Measurements from ENCODE around the gene NFIB.

Gene NFIB

DNA sequence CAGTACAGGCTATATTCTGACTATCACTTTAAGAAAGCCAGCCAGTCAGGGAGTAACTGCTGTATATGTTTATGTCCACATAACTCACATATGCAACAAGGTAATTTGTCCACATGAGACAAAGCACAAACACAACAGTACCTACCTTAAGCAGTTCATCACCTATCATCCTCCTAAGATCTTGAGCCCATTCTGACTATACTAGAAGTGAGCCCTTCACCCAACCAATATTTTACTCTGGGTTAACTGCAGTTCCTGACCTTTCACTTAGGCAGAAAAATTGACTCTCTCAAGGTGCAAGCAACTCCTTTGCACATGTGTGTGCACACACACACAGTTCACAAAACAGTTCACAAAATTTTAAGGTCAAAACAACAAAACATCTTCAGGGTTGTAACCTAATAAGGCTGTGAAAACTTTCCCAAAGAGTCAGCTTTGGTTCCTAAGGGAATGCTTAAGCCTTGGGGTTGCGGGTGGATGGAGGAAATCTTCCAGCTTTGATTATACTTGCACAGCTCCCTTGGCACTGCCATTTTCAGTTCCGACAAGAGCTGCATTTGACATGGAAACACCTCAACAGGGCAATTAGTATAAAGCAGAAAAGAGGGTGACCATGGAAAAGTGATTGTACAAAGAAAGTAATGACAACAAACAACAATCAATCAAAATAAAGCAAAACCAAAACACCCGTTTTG is 215.3 kb downstream of the NFIB start:
- no peak for DNase-seq (ENCODE audit: low spot score)

DNA sequence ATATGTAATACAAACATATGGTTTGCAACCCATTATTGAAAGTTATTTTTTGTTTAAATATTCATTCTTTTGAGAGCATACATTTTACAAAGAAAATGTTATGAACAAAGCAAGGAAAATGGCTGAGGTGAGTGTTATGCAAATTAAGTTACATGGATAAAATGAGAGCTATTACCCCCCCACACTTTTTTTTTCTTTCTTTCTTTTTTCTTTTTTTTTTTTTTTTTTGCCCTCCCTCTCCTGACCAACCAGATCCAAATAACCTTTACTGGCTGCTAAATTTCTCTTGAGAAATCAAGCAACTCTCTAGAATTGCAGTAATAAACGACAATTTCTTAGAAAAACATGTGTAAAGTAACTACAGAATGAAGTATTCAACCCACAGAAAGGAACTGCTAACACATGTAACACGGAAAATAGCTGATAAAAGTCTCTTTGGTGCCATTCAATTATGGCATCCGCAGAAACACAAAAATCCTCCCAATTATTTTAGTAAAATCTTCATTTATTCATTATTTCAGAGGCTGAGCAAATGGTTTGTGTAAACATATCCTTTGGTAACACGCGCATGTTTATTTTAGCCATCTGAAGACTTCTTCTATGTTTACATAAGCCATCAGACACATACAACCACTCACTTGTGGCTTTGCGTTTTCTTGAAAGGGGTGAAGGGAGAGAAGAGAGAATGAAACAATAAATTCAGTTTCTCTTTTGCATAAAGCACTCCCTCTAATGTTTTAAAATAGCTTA is 216.1 kb downstream of the NFIB start:
- DNase-seq (ENCODE audit: low spot score): no peak

DNA sequence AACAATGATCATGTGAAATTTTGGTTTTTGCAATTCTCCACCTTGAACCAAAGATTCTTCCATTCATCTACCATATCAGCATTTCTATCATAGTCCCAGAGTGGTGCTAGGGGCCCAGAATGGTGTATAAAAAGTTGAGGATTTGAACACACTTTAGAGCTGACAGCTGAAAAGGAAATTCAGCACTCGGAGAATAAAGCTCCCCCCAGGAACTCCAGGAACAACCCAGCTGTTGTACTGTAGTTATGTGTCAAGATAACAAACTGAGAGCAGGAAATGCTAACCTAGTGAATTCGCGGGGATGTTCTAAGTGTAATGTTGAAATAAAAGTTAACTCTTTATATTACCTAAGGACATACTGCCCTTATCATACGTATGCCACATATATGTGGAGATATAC is 216.7 kb downstream of the NFIB start:
- peak; percentile 66 for DNase-seq (ENCODE audit: low spot score)

DNA sequence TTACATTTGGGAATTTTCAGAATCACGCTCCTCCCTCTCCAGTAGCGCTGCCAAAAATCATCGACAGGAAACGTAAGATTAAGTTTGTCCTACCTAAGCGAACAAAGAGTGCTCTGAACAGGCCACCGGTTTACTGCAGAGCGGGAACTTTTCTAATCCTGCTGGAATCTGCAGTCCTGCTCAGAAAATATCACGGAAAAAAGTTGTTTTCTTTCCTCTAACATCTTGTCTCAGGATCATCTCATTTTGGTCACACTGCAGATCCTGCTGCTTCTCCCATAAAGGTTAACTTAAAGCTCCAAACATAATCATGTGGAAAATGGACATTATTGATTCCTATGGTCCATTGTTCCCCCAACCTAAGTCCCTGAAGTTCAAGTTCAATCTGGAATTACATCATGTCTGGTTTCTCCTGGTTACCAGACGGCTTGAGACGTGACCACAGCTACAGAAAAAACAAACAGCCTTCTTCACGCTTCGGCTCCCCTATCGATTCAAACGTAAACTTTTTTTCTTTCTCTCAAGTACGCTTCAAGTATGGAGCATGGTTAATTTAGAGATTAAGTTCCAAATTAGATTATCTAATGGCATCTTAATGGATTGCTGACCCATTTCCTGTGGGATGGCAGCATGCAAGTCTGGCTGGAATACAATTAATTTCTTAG is 217.6 kb downstream of the NFIB start:
- peak; percentile 76 for DNase-seq (ENCODE audit: low spot score)

DNA sequence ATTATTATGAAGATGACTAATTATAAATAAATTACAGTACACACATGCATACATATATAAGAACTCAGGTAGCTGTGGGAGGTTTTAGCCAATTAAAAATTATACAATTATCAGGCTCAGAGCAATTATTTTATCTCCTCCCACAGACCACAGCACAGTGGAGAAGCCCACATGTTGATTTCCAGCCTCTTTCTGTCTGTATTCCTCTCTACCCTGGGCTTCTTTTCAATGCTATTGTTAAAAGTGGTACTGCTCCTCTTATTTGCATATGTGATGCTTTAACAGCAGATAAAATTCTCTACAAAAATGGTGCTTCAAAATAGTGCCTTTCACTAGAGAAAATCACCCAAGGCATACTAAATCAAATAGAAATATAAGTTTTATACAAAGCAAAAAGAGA is 218.7 kb downstream of the NFIB start:
- no peak for DNase-seq (ENCODE audit: low spot score)

DNA sequence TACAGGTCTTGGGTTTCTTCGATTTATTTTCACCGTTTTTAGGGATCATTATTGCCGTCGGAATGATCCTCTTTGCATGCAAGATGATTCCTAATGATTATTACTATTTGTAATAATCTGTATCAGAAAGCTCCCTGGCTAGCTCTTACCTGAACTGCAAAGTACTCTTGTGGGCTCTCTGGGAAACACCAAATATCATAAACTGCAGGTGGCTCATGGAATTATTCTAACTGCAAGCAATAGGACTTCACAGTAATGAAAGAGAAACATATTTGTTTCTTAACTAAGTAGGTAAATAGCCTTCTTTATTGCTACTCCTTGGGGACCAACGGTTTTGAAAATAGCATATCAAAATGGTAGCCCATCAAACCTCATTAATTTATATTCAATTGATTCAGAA is 219.4 kb downstream of the NFIB start:
- DNase-seq (ENCODE audit: low spot score): no peak

DNA sequence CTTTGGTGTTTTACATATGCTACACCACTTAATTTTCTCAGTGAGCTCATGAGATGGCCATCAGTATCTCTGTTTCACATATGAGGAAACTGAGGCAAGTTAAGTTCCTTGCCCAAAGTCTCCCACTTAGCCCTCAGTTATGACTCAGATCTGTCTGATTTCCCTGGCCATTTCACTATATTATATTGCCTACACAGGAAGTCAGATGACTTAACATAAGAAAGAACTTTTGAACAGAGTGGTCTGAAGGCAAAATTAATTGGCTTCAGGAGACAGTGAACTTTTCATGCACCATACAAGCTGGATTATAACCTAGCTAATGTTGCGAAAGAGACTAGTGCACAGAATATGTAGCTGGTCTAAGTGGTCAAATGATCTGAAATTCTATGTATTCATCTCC is 221.6 kb downstream of the NFIB start:
- DNase-seq (ENCODE audit: low spot score): no peak

DNA sequence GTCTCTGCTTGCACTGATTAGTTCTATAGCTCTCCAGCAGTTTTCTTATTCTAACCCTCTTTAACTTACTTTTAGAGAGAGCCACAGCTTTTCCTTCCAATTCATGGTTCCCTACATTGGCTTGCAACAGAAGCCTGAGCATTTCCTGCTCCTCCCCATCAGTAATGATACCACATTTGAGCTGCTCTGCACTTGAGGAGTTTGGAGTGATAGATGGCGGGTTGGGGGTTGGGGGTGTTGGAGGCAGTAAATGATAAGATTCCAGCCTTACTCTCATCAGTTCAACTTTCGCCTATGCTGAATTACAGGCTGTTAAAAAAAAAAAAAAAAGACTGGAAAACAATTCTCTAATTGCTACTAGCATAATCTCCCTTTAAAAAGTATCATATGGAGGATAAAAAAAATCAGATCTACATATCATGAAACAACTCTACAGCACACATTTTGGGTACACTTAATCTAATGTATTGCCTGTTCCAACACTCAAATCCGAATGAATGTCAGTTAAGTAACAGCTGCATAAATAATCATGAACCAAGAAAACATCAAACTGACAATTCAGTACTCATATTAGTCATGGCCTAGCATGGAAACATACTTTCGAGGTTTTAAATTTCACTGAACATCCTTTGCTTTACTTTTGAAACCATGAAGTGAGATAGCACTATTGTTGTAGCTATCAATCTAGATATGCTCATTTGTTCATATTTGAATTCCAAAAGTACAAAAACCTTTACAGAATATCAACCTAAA is 224.7 kb downstream of the NFIB start:
- DNase-seq (ENCODE audit: low spot score): no peak

DNA sequence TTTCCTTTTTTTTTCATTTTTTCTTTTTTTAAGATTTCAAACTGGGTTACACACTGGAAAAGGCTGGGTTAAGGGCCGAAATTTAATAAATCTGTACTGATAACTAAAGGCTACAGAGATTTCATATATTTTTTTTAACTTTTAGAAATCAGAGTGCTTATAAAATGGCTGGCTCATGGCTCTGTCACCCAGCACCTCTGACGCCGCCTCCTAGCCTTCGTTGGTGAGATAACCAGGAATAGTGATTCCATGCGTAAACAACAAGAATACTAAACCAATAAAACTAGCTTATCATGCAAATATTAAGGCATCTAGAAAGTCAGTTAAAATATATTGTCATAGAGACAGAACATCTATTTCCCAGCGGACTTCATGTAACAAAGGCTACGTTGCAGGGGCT is 226.4 kb downstream of the NFIB start:
- no peak for DNase-seq (ENCODE audit: low spot score)

DNA sequence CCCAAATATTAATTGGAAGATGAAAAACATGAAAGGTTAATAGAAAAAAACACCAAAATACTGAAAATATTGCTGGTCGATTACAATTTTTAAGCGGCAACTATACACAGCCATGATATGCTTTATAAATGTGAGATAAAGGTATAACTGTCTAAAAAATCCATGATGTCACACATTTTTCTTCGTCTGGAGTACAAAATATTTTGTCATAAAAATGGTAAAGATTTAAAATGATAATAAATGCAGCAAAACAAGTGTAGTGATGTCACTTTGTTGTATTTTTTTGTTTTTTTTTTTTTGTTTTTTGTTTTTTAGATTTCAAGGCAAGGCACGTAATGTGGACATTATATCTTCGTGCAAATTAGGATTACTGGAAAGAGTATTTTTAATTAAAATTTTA is 227.4 kb downstream of the NFIB start:
- no peak for DNase-seq (ENCODE audit: low spot score)

DNA sequence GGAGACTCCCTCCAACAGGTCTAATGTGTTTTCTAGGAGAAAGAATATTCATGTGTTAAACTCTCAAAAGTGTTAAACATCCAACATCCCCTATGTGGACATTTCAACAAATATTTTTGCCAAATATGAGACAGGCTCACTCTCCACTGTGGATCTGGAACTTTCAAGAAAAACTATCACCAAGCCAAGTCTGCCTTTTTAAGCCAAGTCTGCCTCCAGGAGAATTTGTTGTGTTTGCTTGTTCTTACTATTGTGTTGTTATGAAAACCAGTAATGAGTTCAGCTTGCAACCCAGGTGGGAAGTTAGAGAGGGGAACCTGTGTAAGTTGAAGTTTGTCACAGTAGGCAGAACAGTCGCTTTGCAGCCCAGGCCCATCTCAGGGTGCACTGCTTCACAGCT is 228.1 kb downstream of the NFIB start:
- no peak for DNase-seq (ENCODE audit: low spot score)

DNA sequence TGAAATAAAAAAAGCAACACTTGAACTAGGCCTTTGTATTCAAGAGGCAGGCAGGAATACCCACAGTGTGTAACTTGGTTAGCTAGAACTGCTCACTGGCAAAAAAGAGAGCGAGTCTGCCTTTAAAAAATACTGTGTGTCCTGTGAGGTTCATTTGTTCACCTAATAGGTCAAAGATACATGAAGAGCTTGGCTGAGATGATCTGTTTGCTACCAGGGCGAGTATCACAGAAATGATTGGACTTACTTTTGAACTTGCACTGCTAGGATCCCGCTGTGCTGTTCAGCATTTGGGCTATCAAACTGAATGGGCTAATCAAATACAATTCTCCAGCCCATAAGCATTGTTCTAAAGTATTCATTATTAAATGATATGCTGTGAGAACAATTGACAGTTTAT is 229.1 kb downstream of the NFIB start:
- DNase-seq (ENCODE audit: low spot score): no peak

DNA sequence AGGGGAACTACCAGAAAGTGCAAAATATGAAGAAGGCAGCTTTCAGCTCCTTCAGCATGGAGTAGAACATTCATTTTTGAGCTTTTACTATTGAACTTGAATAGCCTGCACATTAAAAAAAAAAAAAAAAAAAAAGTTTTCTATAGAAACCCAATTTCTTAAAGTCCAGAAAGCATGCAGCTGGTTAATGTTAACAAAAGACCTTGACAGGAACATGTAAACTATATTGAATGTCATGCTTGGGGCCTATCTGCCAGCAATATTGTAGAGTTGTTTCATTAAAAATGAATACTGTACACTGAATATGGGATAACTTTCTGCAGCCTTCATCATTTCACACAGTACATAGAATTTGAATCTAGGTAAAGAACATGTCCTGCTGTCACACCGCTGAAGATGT is 230.6 kb downstream of the NFIB start:
- DNase-seq (ENCODE audit: low spot score): no peak

DNA sequence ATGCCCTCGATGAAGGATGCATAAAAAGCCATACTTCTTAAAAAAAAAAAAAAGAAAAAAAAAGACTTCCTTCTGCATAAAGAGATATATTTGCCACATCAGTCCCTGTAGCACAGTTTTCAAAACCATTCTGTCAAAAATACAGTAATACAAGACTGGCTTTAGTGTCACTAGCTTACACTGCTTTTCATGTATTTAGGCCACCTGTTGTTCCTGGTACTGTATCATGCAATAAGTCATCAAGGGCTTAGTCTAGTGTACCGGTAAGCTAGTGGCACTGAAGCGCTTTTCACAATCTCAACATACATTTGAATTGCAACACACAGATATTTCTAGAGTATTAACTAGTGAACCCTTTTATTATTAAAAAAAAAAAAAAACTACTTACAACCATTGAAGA is 231.2 kb downstream of the NFIB start:
- DNase-seq (ENCODE audit: low spot score): no peak

DNA sequence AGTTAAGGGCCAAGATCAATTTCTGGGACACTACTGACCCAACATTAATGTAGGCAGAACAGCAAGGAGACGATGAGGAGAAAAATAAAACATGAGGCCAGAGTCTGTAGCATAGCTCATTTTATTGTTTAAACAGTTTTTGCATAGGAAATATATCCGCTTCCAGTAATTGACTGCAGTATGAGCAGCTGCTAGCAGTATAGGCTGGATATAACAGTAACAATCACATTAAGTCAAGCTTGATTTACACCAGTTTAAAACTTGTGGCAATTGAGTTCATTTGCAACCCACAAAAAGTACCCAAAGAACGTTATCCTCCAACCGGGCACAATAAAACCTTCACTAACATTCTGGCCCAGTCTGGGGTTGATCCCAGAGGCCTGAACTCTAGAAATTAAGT is 232.2 kb downstream of the NFIB start:
- no peak for DNase-seq (ENCODE audit: low spot score)

DNA sequence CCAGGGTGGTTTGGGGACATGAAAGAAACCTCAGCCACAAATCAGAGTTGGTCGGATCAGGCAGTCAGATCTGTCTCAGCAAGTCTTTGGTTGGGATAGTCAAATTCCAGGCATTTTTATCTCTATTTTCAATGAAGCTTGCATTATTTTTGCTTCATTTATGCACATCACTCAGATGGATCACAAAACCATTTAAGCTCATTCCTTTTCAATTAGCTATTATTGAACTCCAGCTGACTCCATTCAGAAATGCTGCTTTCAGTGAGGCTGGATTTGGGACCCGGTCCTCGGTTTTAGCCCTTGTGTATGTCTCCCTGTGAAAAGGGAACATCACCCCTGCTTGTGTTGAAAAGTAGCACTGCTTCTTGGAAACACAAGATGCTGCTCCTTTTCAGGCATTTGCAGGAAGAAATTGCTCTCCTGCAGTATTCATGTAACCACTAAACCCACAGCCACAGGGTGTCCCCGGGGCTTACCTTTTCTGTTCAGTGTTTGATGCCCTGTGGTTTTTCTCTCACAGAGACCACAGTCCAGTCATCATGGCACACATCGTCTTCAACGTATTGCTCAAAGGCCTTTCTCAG is 232.9 kb downstream of the NFIB start:
- no peak for DNase-seq (ENCODE audit: low spot score)

DNA sequence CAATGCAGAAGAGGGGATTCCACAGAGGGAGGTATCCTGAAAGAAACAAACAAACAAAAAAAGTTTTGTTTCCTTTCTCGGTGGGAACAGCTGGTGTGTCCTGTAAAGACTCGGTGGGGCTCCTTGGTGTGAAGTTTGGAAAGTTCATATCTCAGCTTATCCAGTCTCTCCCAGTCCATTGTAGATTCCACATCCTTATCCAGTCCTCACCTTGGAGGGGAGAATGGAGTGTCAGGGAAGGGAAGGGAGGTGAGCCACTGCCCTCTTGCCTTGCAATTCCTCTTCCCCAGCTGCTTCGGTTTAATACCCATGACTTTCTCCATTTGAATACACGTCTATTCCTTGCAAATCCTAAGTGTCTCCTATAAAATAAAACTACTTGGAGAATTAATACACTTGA is 234.5 kb downstream of the NFIB start:
- no peak for DNase-seq (ENCODE audit: low spot score)

DNA sequence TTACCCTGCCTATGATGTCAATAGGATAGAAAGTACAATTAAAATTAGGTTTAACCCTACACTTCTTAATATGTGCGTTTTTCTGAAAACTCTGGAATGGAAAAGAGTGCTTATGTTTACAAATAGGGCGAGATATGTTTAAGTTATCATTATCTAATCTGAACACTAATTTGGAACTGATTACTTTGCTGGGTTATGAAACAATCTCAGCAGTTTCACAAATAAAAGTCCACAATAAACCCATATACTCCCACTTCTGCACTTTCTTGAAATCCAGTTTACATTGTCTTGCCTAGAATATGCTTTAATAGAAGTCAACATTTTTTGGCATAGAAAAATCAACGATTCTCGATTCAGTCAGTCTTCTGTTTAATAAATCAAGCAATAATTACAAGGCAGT is 236.3 kb downstream of the NFIB start:
- DNase-seq (ENCODE audit: low spot score): no peak

DNA sequence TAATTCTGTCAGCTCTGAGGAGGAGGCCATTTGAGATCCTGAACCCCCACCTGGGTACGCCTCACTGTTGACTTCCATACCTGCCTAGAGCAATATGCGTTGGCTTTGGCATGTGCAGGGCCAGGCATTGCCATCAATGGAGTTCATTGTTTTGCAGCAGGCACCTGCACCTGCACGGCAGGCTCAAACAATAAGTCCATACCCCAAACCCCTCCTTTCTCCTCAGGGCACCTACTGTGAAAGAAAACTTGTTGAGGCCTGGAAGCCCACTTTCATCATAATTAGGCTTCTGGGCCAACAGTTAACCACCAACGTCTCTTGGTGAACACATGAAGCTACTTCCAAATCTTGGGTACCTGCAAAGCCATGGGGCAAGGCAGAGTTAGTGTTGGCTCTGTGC is 238.7 kb downstream of the NFIB start:
- DNase-seq (ENCODE audit: low spot score): no peak

DNA sequence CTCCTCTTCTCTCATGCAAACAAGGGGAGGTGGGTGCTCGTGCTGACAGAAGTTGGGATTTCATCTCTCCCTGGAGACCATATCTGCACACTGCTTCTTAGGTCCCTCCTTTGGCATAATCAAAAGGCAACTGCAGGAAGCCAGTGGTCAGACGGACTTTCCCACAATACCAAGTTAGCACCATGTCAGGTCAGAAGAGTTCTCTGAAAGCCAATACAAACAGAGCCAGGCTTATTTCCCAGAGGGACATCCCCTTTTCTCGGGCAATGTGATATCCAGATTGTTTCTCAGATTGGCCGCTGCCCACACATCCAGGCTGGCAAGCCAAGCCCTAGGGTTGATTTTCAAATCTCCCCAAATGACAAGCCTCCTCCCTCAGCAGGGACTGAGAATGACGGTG is 241.1 kb downstream of the NFIB start:
- no peak for DNase-seq (ENCODE audit: low spot score)

DNA sequence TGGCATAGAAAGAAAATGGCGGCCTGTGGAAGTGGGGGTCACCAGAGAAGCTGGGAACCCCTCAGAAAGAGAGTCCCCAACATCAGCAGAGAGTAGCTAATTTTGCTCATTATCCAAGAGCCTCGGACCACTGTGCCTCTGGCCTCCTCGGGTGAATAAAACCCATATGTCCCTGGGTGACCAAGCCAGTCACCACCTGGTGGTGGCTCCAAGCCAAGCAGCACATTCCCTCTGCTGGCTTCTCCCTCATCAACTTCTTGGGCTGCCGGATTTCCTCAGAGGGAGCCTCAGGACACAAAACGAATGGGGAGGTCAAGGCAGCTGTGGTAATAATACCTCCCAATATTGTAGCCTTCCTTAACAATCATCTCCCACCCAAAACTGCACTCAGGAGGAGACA is 242.5 kb downstream of the NFIB start:
- DNase-seq (ENCODE audit: low spot score): no peak

DNA sequence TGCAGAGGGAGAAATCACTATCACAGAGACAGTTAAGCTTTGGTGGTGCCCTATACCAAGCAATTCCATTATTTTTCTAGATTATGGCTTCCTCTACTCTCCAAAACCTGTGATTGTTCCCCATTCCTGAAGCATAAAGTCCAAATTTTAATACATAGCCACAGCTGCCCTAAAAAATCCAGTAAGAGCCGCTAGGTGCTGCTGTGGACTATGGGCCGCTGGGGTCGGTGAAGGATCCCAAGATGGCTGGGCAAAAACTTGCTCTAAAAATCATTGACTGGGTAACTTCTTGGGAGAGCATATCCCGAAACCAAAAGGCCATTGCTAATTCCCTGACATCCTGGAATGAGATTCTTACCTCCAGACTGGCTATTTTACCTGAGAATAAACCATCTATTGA is 245.3 kb downstream of the NFIB start:
- DNase-seq (ENCODE audit: low spot score): no peak

Measured in kidney capillary endothelial cell (primary cell).